ENCODE measurements around the gene DNASE1. TPM values are rescaled to one million over a fixed set of nuclear protein-coding genes. Genes with fewer than 3 reads are reported as not detected.
"Not testable (repeated sequence)": the region's sequence is repeated elsewhere in the genome, so short reads cannot be mapped to it uniquely, and the experiment has no call there.

Gene DNASE1
- total RNA-seq, 4 donors from 2014 or later, result 2.5 to 7.3 (median 3.5) TPM

GRCh38 chr16:3655396-3656159 is 1.1 kb downstream of the DNASE1 start:
- H3K9me3 ChIP-seq, result no peaks in the 10 kb centered on the region
- TF ChIP-seq CTCF (IDR thresholded peaks at IDR 0.05 in 4 of 5, conservative IDR thresholded peaks at IDR 0.05 in 1 of 5), result no peak
- TF ChIP-seq POLR2A (IDR thresholded peaks at IDR 0.05), result no peak
- no peaks in the 10 kb centered on the region for H3K4me1 ChIP-seq
- no peaks in the 10 kb centered on the region for H3K27me3 ChIP-seq
- in situ Hi-C loops (cut with MboI; ENCODE audit: low sequenced_read_pairs in 4 of 4), result no loop called here
- no peak overlapping the region for H3K4me3 ChIP-seq
- H3K27ac ChIP-seq, result no peak overlapping the region
- ATAC-seq (no peak), DNase-seq (peak in 1 of 2 donors; percentile 9)
- intact Hi-C loops (cut with DNase I; ENCODE audit: low total_unique reads), result no loop called here
- H3K36me3 ChIP-seq, result peaks cover 0 to 56% of the 10 kb centered on the region in 2 donors

- intact Hi-C loops (cut with DNase I; ENCODE audit: low total_unique reads); in situ Hi-C loops (cut with MboI; ENCODE audit: low sequenced_read_pairs in 4 of 4): not testable (repeated sequence)
- peak in 1 of 2 donors; percentile 6 for DNase-seq
Observed at GRCh38 chr16:3656160-3656490, 1.6 kb downstream of the DNASE1 start.

GRCh38 chr16:3656491-3657468 is 2.3 kb downstream of the DNASE1 start:
- Histone ChIP-seq H3K9me3 (no peaks in the 10 kb centered on the region), H3K27ac (no peak overlapping the region), H3K4me1 (no peaks in the 10 kb centered on the region), H3K36me3 (peaks cover 0 to 60% of the 10 kb centered on the region in 2 donors), H3K4me3 (no peak overlapping the region), H3K27me3 (no peaks in the 10 kb centered on the region)
- intact Hi-C loops (cut with DNase I; ENCODE audit: low total_unique reads) (no loop called here), in situ Hi-C loops (cut with MboI; ENCODE audit: low sequenced_read_pairs in 4 of 4) (no loop called here)
- no peak for TF ChIP-seq CTCF (IDR thresholded peaks at IDR 0.05 in 4 of 5, conservative IDR thresholded peaks at IDR 0.05 in 1 of 5)
- no peak for TF ChIP-seq POLR2A (IDR thresholded peaks at IDR 0.05)
- peak in 1 of 2 donors; percentile 8 for DNase-seq
- no peak for ATAC-seq

More at GRCh38 chr16:3656160-3656490, 1.6 kb downstream of the DNASE1 start:
- H3K27me3 ChIP-seq, H3K4me1 ChIP-seq, H3K4me3 ChIP-seq, H3K9me3 ChIP-seq, H3K27ac ChIP-seq, ATAC-seq: not testable (repeated sequence)
- peaks cover 0 to 59% of the 10 kb centered on the region in 2 donors for H3K36me3 ChIP-seq

GRCh38 chr16:3659251-3659650 is 4.8 kb downstream of the DNASE1 start:
- no peak overlapping the region for H3K4me3 ChIP-seq
- in situ Hi-C loops (cut with MboI; ENCODE audit: low sequenced_read_pairs in 4 of 4), result no loop called here
- intact Hi-C loops (cut with DNase I; ENCODE audit: low total_unique reads), result no loop called here
- no peaks in the 10 kb centered on the region for H3K4me1 ChIP-seq
- H3K36me3 ChIP-seq, result peaks cover 0 to 83% of the 10 kb centered on the region in 2 donors
- TF ChIP-seq CTCF (IDR thresholded peaks at IDR 0.05 in 4 of 5, conservative IDR thresholded peaks at IDR 0.05 in 1 of 5), result no peak
- no peak for TF ChIP-seq POLR2A (IDR thresholded peaks at IDR 0.05)
- no peaks in the 10 kb centered on the region for H3K9me3 ChIP-seq
- ATAC-seq (no peak), DNase-seq (no peak)
- H3K27me3 ChIP-seq, result no peaks in the 10 kb centered on the region
- no peak overlapping the region for H3K27ac ChIP-seq

- no peak for ATAC-seq
- in situ Hi-C loops (cut with MboI; ENCODE audit: low sequenced_read_pairs in 4 of 4), result no loop called here
- no peak for TF ChIP-seq CTCF (IDR thresholded peaks at IDR 0.05 in 4 of 5, conservative IDR thresholded peaks at IDR 0.05 in 1 of 5)
- TF ChIP-seq POLR2A (IDR thresholded peaks at IDR 0.05), result no peak
Observed at GRCh38 chr16:3661311-3661710, 6.8 kb downstream of the DNASE1 start.

More at GRCh38 chr16:3661311-3661710, 6.8 kb downstream of the DNASE1 start:
- Histone ChIP-seq H3K27ac (no peak overlapping the region), H3K36me3 (peaks cover 0 to 94% of the 10 kb centered on the region in 2 donors), H3K4me3 (no peak overlapping the region), H3K9me3 (no peaks in the 10 kb centered on the region), H3K4me1 (no peaks in the 10 kb centered on the region), H3K27me3 (no peaks in the 10 kb centered on the region)
- no peak for DNase-seq
- intact Hi-C loops (cut with DNase I; ENCODE audit: low total_unique reads), result no loop called here

All from gastrocnemius medialis (tissue), 4 donors.